ENCODE data around the gene FRRS1.

DNA sequence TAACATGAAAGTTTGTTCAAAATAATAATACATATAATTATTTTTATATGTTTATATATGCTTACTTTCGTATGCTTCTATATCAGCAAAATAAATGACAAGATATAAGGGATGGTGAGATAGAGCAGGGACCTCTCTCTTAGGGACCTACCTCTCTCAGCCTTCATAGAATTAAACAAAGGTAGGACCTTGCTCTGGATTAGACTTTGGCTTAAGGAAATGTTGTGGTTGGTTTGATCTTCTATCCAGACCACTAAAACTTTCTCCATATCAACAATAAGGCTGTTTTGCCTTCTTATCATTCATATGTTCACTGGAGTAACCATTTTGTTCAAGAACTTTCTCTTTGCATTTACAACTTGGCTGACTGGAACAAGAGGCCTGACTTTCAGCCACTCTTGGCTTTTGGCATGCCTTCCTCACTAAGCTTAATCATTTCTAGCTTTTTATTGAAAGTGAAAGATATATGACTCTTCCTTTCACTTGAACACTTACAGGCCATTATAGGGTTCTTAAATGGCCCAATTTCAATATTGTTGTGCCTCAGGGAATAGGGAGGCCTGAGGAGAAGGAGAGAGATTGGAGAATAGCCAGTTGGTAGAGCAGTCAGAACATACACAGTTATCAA is 14.4 kb downstream of the FRRS1 start:
- TF ChIP-seq, protein P1, sequence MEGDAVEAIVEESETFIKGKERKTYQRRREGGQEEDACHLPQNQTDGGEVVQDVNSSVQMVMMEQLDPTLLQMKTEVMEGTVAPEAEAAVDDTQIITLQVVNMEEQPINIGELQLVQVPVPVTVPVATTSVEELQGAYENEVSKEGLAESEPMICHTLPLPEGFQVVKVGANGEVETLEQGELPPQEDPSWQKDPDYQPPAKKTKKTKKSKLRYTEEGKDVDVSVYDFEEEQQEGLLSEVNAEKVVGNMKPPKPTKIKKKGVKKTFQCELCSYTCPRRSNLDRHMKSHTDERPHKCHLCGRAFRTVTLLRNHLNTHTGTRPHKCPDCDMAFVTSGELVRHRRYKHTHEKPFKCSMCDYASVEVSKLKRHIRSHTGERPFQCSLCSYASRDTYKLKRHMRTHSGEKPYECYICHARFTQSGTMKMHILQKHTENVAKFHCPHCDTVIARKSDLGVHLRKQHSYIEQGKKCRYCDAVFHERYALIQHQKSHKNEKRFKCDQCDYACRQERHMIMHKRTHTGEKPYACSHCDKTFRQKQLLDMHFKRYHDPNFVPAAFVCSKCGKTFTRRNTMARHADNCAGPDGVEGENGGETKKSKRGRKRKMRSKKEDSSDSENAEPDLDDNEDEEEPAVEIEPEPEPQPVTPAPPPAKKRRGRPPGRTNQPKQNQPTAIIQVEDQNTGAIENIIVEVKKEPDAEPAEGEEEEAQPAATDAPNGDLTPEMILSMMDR (conservative IDR thresholded peaks at IDR 0.05): no peak
- no peak for TF ChIP-seq ZFX (IDR thresholded peaks at IDR 0.05)

Data from C4-2B (cell line).